ENCODE measurements around the gene IFNAR2. TPM values are rescaled to one million over a fixed set of nuclear protein-coding genes. Genes with fewer than 3 reads are reported as not detected.

Gene IFNAR2
- total RNA-seq, 1 experiment from 2014 or later: 28.2 TPM

GRCh38 chr21:33236013-33236686 is 6.4 kb downstream of the IFNAR2 start:
- no peak overlapping the region for H3K27ac ChIP-seq (ENCODE audit: low read depth, low read length, poor library complexity, severe bottlenecking)
- H3K4me1 ChIP-seq (ENCODE audit: insufficient read depth, low read length, poor library complexity, severe bottlenecking): peaks cover 56% of the 10 kb centered on the region
- H3K4me3 ChIP-seq (ENCODE audit: low read depth, low read length, poor library complexity, severe bottlenecking): no peak overlapping the region
- intact Hi-C loops (cut with micrococcal nuclease; ENCODE audit: unreplicated experiment): no loop called here
- DNase-seq (ENCODE audit: low spot score): no peak
- ChIA-PET CTCF (no interaction called here), POLR2A (ENCODE audit: low non-redundant PET) (no interaction called here)
- BruUV-seq (replicated peaks): no TSS peak
- no peaks in the 10 kb centered on the region for H3K9me3 ChIP-seq (ENCODE audit: low read depth, low read length, poor library complexity, severe bottlenecking)
- H3K27me3 ChIP-seq (replicated peaks; ENCODE audit: insufficient read depth, low read depth, low read length, poor library complexity): no peaks in the 10 kb centered on the region
- TF ChIP-seq, protein P1, sequence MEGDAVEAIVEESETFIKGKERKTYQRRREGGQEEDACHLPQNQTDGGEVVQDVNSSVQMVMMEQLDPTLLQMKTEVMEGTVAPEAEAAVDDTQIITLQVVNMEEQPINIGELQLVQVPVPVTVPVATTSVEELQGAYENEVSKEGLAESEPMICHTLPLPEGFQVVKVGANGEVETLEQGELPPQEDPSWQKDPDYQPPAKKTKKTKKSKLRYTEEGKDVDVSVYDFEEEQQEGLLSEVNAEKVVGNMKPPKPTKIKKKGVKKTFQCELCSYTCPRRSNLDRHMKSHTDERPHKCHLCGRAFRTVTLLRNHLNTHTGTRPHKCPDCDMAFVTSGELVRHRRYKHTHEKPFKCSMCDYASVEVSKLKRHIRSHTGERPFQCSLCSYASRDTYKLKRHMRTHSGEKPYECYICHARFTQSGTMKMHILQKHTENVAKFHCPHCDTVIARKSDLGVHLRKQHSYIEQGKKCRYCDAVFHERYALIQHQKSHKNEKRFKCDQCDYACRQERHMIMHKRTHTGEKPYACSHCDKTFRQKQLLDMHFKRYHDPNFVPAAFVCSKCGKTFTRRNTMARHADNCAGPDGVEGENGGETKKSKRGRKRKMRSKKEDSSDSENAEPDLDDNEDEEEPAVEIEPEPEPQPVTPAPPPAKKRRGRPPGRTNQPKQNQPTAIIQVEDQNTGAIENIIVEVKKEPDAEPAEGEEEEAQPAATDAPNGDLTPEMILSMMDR (conservative IDR thresholded peaks at IDR 0.05; ENCODE audit: low read depth, low read length): no peak
- TF ChIP-seq EZH2 (IDR thresholded peaks at IDR 0.05; ENCODE audit: borderline replicate concordance, low read depth, low read length, poor library complexity, severe bottlenecking): no peak
- no peaks in the 10 kb centered on the region for H3K36me3 ChIP-seq (ENCODE audit: insufficient read depth, low read length, poor library complexity, severe bottlenecking)

DNA sequence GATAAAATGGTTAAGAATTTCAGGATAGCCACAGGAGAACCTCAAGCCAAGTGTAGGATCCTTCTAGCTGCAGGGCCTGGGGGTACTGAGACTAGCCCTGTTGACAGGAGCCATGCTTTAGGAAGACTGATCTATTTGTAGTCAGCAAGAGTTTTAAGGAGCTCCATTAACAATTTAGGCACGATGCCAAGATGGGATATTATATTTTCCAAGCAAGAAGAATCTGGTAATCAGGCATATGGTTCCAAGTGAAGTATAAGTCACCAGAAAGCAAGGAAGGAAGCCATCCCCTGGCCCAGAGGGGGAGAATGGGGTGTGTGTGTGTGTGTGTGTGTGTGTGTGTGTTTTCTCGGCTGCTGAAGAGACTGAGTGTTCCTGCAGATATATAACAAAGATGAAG is 7.0 kb downstream of the IFNAR2 start:
- intact Hi-C loops (cut with micrococcal nuclease; ENCODE audit: unreplicated experiment): no loop called here
- no peaks in the 10 kb centered on the region for H3K27me3 ChIP-seq (replicated peaks; ENCODE audit: insufficient read depth, low read depth, low read length, poor library complexity)
- no peaks in the 10 kb centered on the region for H3K36me3 ChIP-seq (ENCODE audit: insufficient read depth, low read length, poor library complexity, severe bottlenecking)
- CTCF ChIA-PET: no interaction called here
- TF ChIP-seq, protein P1 (conservative IDR thresholded peaks at IDR 0.05; ENCODE audit: low read depth, low read length): no peak
- TF ChIP-seq EZH2 (IDR thresholded peaks at IDR 0.05; ENCODE audit: borderline replicate concordance, low read depth, low read length, poor library complexity, severe bottlenecking): no peak
- no peak overlapping the region for H3K4me3 ChIP-seq (ENCODE audit: low read depth, low read length, poor library complexity, severe bottlenecking)
- BruUV-seq (replicated peaks): no TSS peak
- peak; percentile 37 for DNase-seq (ENCODE audit: low spot score)
- H3K4me1 ChIP-seq (ENCODE audit: insufficient read depth, low read length, poor library complexity, severe bottlenecking): peaks cover 50% of the 10 kb centered on the region
- no peak overlapping the region for H3K27ac ChIP-seq (ENCODE audit: low read depth, low read length, poor library complexity, severe bottlenecking)
- POLR2A ChIA-PET (ENCODE audit: low non-redundant PET): no interaction called here
- no peaks in the 10 kb centered on the region for H3K9me3 ChIP-seq (ENCODE audit: low read depth, low read length, poor library complexity, severe bottlenecking)

GRCh38 chr21:33237486-33237885 is 7.7 kb downstream of the IFNAR2 start:
- Histone ChIP-seq H3K9me3 (ENCODE audit: low read depth, low read length, poor library complexity, severe bottlenecking) (no peaks in the 10 kb centered on the region), H3K36me3 (ENCODE audit: insufficient read depth, low read length, poor library complexity, severe bottlenecking) (no peaks in the 10 kb centered on the region), H3K4me1 (ENCODE audit: insufficient read depth, low read length, poor library complexity, severe bottlenecking) (peaks cover 44% of the 10 kb centered on the region), H3K4me3 (ENCODE audit: low read depth, low read length, poor library complexity, severe bottlenecking) (no peak overlapping the region), H3K27ac (ENCODE audit: low read depth, low read length, poor library complexity, severe bottlenecking) (no peak overlapping the region), H3K27me3 (replicated peaks; ENCODE audit: insufficient read depth, low read depth, low read length, poor library complexity) (no peaks in the 10 kb centered on the region)
- intact Hi-C loops (cut with micrococcal nuclease; ENCODE audit: unreplicated experiment): no loop called here
- TF ChIP-seq, protein P1 (conservative IDR thresholded peaks at IDR 0.05; ENCODE audit: low read depth, low read length): no peak
- TF ChIP-seq EZH2 (IDR thresholded peaks at IDR 0.05; ENCODE audit: borderline replicate concordance, low read depth, low read length, poor library complexity, severe bottlenecking): no peak
- DNase-seq (ENCODE audit: low spot score): no peak
- no TSS peak for BruUV-seq (replicated peaks)
- ChIA-PET POLR2A (ENCODE audit: low non-redundant PET) (no interaction called here), CTCF (no interaction called here)

Measured in A673 (cell line).